HG02678 (cell line): ENCODE results near the gene BNIP5.
"Not testable (repeated sequence)": the region's sequence is repeated elsewhere in the genome, so short reads cannot be mapped to it uniquely, and the experiment has no call there.

Experiments used
- ATAC-seq: cut with Tn5 transposase; IDR thresholded peaks from one replicate; pipeline ENCODE4 v1.9.1; 2021; ENCODE audit warnings: mild to moderate bottlenecking, moderate library complexity; ENCODE audit not compliant: unreplicated experiment

The BNIP5 gene

DNA sequence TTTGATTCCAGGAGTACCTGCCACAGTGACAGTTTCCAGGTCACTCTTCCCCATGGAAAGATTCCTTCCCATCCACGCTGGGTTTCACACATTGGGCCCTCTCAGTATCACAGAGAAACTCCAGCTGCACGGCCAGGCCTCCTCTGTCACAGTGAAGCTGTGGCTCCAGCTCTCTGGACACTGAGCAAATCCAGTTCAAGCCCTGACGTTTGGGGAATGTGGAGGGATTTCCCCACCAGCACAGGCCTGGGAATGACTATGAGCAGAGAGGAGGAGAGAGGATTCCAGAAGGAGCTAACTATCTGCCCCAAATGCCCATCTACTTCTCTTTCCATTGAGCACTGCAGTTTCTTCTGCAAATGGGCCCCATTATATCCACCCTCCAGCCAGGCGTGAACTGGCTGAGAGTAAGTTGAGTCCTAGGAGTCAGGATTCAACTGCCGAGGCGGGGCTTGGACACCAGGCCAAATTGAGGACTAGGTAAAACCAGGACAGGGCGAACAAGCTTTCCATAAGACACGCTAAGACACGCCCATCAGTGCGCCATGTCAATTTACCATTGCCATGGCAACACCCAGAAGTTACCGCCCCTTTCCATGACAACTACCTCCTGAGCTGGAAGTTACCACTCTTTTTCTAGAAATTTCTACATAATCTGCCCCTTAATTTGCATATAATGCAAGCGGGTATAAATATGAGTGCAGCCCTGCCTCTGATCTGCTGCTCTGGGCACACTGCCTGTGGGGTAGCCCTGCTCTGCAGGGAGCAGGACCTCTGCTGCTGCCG, 9.2 kb upstream of the BNIP5 start:
- ATAC-seq, result no peak

DNA sequence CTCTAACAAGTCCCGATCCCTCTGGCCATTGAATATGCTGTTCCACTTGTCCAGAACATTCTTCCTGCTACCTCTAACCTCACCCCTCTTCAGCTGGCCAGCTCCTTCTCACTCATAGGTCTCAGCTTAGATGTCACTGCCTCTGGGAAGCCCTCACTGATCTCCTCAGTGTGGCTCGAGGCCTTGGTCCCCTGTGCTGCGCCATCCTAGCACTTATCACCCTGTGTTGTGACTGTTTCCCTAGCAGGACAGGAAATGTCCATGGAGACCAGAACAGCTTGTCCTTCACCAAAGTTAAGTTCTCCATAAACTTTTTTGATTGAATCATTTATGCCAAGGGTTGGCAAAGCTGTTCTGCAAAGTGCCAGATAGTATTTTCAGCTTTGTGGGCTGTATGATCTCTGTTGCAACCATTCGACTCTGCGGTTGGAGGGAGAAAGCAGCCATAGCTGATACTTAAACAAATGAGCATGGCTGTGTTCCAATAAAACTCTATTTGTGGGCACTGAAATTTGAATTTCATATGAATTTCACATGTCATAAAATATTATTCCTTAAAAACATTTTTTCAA, 6.5 kb upstream of the BNIP5 start:
- ATAC-seq, result no peak

- no peak for ATAC-seq
Measured at GRCh38 chr6:36340618-36341454, 4.1 kb upstream of the BNIP5 start.

- no peak for ATAC-seq
Measured at GRCh38 chr6:36340306-36340617, 3.6 kb upstream of the BNIP5 start.

DNA sequence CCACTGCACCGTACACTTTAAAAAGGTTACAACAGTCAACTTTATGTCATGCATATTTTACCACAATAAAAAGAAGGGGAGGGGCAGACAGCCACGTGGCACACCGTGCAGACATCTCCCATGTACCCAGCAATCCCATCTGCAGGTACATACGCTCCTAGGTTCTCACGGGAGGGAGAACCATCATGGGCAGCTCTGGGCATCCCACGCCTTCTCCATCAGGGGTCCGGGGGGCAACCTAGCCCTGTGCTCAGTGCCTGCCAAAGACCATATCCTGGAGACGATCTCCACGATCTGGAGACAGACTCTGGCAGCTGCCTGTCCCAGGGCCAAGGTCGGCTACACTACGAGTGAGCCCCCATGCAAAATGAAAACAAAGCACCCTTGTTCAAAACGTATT, 2.5 kb upstream of the BNIP5 start:
- no peak for ATAC-seq

- ATAC-seq, result not testable (repeated sequence)
Measured at GRCh38 chr6:36338223-36338622, 1.5 kb upstream of the BNIP5 start.

- ATAC-seq, result no peak
Measured at GRCh38 chr6:36337814-36338213, 1.1 kb upstream of the BNIP5 start.

DNA sequence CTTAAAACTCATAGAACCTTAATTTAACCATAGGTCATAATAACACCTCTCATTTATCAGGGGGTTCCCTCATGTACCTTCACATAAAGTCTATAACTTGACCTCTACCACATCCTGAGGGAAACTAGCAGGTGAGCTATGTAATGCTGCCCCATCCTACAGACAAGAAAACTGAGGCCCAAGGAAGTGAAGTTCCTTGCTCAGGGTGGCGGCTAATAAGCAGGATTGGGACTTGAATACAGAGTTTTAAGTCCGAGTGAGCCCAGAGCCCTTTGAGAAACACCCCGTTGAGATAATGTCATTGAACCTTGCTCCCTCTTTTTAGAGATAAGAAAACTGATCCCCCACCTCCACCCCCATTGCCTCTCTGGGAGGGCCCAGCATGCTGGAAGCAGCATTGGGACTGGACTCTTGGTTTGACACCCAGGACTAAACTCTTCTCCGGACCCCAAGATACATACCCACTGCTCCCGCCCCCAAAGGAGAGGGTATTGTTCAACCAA, 429 bp downstream of the BNIP5 start:
- no peak for ATAC-seq

- ATAC-seq, result no peak
Measured at GRCh38 chr6:36335465-36336207, 1.1 kb downstream of the BNIP5 start.

DNA sequence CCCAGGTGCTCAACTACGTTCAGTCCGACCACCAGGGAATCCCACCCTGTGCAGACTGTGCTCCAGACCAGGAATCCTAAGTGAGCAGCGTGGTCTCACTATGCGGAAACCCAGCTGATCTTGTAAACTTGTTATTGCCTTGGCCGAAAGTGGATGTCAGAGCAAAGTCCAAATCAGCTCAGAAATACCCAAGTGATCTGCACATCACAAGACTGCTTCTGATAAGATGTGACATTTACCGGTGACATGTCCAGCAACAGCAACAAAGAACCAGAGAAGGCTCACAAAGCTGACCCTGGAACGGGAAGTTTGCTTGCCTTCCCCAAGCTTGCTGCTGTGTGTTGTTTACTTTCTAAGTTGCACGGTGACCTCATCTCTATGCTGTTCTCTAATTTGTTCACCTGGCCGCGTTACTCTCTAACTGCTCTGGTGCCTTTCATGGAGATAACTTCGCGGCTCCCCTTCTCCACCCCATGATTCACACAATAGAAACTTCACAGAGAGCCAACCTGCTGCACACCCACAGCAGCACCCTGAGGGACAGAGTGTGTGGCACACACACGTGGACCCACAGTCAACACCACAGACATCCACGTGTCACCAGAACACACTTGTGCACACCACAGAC, 1.7 kb downstream of the BNIP5 start:
- ATAC-seq, result no peak

- ATAC-seq, result no peak
Measured at GRCh38 chr6:36333931-36334725, 2.6 kb downstream of the BNIP5 start.

GRCh38 chr6:36333171-36333895, 3.4 kb downstream of the BNIP5 start:
- ATAC-seq, result no peak

DNA sequence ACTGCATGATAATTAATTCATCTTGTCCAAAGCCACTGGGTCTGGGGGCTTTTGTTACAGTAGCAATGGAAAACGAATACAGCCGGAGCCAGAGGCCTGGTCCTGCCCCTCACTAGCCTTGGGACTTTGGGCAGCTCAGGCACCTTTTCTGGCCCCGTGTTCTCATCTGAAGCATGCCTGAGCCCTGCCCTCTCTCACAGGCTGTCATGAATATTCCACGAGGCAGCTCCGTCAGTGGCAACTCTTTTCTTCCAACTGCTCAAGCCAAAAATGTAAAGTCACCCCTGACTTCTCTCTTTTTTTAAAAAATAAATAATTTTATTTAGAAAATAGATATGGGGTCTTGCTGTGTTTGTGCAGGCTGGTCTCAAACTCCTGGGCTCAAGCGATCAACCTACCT, 5.3 kb downstream of the BNIP5 start:
- ATAC-seq, result no peak

DNA sequence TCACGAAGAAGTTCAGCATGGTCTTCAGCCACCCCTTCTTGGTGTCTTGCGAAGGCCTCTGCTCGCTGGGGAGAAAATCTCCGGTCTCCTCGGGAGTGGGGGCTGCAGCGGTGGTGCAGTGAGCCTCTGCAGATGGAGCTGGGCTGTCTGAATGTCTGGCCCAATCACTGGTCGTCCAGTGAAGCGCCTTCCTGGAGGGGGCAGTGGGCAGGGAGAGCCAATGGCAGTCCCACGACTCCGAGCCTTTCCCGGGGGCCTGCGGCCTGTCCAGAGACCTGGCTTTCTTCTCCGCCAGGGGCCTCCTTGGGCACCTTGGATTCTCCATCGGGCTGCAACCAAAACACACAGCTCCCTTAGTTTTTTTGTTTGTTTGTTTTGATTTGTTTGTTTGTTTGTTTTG, 6.3 kb downstream of the BNIP5 start:
- ATAC-seq, result no peak

- no peak for ATAC-seq
Measured at GRCh38 chr6:36329798-36330291, 6.8 kb downstream of the BNIP5 start.

DNA sequence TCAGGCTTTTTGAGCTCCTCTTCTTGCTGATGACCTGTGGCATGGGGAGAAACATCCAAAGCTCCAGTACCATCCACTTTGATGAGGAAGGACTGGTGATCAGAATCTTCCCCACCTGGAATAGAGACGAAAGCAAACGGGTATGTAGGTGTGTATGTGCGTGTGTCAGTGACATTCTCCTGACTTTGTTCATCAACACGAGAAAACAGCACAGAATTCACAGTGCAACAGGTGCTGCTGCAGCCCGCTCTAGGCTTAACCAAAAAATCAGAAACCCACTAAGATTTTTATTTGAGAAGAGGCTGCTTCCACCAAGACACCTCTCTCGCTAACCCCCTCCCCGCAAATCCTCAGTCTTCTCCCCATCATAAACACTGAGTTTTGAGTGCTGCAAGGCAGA, 8.1 kb downstream of the BNIP5 start:
- ATAC-seq, result no peak

GRCh38 chr6:36327919-36328236, 8.8 kb downstream of the BNIP5 start:
- no peak for ATAC-seq

GRCh38 chr6:36327226-36327918, 9.3 kb downstream of the BNIP5 start:
- ATAC-seq, result no peak
